Left colon (tissue), 2 donors: ENCODE measurements around the gene RMI1. TPM values are rescaled to one million over a fixed set of nuclear protein-coding genes. Genes with fewer than 3 reads are reported as not detected.

Experiments used
- ATAC-seq: fragments of 200-7000 bp; cut with Tn5 transposase; one replicate; pipeline ENCODE4 v1.9.1; 2020; ENCODE audit warnings: mild to moderate bottlenecking, moderate library complexity
- DNase-seq, 2 donors: peaks; one replicate each; pipeline ENCODE4 v3.0.0-alpha.2; 2020
- intact Hi-C, 2 donors: fragments of 100-400 bp; cut with DNase I in 1 of 2; cut with micrococcal nuclease in 1 of 2; formaldehyde crosslinking; loops; one replicate each; pipeline versions ENCODE4 v1.11.2 to v1.14.0; 2022; cut with DNase I, micrococcal nuclease
- total RNA-seq, 2 donors: library from RNA; stranded (reverse); fragmentation: NEBNext Ultra II Directional; extraction: Animal tissue kit (Norgen Biotek cat#: 25700); gene quantifications; one replicate each; pipeline ENCODE4 v1.2.1, GENCODE V29; 2021
- donor health status: DM: no; HTN: no; CAD: no.
- donor health status: DM: yes; HTN: yes; CAD: no.

The RMI1 gene
- total RNA-seq, 2 donors from 2014 or later: 9.4 to 13.1 TPM

DNA sequence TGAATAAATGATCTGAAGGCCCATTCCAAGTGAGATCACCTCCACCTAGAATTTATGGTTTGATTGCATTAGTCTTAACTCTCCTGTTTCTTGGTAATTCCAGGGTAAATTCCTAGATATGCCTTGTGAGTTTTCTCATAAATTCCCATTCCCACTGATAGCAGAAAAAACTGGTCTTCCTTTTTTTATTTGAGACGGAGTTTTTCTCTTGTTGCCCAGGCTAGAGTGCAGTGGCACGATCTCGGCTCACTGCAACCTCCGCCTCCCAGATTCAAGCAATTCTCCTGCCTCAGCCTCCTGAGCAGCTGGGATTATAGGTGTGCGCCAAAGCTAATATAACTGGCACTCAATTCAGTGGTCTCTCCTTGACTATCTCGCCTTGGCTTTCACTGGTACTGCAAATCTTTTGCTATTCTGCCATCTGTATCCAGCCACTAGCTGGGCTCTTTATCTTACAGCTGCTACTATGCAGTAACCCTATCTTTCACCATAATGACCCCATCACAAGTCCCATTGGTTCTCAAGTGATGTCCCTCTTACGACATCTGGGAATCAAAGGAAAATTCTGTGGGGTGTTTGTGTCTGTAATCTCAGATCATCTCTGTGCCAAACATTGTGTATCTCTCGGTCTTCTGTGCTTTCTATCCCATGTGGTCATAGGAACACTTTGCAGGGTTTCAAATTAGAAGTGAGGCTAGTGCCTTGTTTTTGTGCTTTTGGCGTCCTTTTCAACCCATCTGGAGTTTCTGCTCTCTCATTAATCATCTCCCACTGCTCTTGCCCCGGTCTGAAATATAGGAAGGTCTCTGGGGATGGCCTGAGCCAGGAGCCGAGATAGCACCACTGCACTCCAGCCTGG lies 15.0 kb upstream of the RMI1 start:
- ATAC-seq (peak; percentile 14), DNase-seq (no peak)
- intact Hi-C loops: no loop called here

DNA sequence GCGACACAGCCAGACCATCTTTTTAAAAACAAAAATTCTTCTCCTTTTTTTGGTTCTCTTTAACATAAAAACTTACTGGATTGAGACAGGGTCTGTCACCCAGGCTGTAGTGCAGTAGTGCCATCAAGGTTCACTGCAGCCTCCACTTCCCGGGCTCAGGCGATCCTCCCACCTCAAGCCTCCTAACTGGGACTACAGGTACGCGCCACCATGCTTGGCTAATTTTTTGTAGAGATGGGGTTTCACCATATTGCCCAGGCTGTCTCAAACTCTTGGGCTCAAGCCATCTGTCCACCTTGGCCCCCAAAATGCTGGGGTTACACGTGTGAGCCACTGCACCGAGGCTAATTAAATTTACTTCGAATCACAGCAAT lies 14.4 kb upstream of the RMI1 start:
- intact Hi-C loops: no loop called here
- DNase-seq (no peak), ATAC-seq (peak; percentile 3)

DNA sequence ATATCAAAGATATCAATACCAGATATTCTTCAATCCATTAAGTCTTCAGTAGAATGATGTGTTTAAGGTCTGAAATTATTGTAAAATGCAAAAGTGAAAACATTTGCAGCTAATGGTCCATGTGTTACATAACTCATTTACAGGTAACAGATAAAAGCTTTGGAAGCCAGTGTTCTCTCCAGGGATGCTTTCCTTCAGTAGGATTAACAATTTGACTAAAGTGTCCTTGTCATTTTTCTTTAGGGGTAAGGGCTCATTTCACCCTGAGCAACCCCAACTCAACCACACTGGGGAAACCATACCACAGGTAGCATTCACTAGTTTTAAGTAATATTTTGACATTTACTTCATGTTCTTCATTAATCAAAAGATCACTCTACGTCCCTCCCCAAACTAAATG lies 13.5 kb upstream of the RMI1 start:
- ATAC-seq (no peak), DNase-seq (no peak)
- intact Hi-C loops: no loop called here

DNA sequence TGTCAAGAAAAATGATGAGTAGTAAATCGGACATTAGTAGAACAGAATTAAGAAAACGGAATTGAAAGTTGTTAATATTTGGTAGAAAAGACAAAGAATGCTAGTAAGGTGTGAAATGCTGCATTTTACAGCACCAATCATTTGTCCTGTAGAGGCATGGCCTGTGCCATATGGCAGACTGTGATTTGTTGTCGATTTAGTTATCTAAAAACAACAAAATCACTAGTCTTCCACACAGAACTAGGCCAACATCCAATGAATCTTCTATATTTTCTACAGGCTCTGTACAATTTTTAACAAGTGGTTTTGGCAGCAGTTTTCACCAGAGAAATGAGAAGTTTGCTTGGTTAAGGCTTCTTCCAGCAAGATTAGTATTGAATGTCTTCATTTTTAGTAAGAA lies 11.0 kb upstream of the RMI1 start:
- DNase-seq (no peak), ATAC-seq (no peak)
- intact Hi-C loops: no loop called here

DNA sequence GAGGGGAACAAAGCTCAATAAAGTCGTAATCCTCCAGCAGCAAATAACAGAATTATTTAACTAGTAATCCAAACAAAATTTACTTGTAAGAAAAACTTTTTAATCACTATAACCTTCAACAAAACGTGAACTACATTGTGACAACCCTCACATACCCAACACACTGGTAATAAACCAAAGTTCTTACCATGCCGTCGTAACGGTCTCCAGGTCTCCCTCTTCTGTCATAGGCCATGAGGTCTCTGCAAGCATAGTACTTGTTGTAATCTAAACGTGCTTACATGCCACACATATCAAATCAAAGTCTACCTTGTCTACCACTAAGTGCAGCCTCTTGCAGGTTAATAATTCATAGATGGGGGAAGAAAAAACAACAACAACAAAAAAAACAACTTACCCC lies 9.1 kb upstream of the RMI1 start:
- DNase-seq (no peak), ATAC-seq (no peak)
- intact Hi-C loops: no loop called here

DNA sequence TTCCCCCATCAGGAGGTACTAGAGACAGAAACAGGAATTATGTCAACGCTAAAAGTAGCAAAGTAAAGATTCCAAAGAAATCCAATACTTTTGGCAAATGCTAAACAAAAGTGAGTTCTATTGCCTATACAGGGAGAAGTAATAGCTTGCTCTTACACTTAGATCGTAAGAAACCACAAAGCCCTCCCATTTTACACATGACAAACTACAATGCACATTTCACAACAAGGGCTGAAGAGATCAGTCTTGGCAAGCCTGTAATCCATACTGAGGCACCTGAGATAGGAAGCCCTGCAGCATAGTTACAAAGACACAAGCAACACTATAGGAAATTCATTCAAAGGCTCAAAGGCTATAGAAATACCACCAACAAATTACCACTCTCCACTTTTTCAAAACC lies 8.3 kb upstream of the RMI1 start:
- ATAC-seq (peak; percentile 14), DNase-seq (no peak)
- intact Hi-C loops: no loop called here

DNA sequence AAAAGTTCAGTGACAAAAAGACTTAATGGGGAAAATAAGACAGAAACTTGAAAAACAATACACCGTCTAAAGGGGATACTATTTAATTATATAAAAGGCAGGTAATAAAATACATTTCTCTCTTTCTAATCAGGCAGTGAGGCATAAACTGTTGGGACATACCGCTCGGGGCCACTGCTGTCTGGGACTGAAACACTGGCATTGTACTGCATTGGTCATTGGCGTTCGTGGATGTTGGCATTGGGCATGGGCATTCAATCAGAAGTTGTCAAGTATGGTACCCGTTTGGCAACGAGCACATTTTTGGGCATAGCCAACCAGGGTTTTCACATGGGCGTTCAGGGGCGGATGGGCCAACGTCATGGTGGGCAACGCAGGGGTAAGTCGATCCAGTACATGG lies 5.3 kb upstream of the RMI1 start:
- intact Hi-C loops: no loop called here
- DNase-seq (no peak), ATAC-seq (no peak)

DNA sequence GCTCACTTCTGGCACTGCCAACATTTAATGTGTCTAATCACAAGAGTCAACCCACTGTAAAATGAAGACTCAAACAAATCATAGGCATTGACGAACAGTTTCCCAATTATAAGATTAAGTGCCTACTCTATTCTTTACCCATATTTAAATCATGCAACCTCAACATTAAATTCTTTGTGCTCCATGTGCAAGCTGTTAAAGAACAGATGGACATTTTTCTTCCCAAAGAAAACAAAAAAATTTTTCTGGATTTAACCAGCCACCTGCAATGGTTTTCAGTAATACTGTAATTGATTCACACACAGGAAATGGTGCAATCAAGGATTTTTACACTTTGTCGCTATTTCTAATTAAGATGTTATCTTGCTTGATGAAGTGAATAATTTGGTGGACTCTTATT lies 4.2 kb upstream of the RMI1 start:
- DNase-seq: no peak
- no peak for ATAC-seq
- intact Hi-C loops: no loop called here

DNA sequence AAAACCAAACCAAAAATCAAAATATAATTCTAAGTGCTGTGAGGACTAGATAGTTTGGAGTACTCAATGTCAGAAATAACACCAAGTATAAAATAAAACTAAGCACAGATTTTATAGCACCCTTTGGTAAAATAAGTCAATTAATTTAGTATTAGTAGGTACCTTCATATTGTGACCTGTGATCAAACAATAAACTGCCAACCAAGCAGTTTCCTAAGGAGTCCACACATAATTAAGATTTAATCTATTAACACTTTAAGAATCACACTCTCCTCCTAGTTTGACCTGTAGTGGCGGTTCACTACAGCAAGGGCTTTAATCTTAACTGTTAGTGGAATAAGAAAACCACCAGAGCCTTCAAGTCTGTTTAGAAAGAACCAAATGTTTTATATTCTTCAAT lies 3.4 kb upstream of the RMI1 start:
- DNase-seq (no peak), ATAC-seq (no peak)
- intact Hi-C loops: no loop called here

DNA sequence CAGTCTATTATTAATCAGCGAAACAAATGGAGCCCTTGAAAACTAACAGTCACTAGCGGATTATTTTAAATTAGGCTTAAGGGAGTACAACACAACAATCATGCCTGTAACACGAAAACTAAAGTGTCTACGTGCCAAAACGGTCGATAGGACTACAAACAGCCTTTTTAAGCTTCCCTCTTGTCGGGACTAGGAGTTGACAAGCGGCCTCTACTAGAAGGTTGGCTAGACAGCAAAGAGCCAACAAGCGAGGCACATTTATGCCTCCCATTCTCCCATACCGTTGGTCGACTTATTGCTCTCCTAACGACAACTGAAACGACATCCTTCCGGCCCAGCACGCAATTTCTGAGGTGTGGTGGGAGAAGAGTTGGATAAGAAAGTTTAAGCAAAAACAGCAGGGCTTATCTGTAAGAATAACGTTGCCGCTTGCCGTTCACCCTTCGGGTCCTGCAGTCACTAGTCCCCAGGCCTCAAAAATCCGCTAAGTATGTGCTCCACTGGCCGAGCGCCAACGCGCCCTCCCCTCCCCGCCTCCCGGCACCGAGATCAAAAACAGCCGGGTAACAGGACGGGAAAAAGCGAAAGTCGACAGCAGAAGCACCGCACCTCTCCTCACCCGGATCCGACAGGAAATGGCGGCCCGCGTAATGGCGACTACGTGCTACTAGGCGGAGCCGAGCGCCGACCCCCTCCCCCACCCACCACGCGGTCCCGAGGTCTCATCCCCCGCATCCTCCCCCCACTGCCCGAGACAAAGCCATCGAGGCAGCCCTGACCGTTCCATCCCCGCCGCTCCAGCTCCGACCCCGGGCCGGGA lies 1.4 kb upstream of the RMI1 start:
- peak; percentile 90 to 93 for DNase-seq
- peak; percentile 65 for ATAC-seq
- intact Hi-C loops: no loop called here

DNA sequence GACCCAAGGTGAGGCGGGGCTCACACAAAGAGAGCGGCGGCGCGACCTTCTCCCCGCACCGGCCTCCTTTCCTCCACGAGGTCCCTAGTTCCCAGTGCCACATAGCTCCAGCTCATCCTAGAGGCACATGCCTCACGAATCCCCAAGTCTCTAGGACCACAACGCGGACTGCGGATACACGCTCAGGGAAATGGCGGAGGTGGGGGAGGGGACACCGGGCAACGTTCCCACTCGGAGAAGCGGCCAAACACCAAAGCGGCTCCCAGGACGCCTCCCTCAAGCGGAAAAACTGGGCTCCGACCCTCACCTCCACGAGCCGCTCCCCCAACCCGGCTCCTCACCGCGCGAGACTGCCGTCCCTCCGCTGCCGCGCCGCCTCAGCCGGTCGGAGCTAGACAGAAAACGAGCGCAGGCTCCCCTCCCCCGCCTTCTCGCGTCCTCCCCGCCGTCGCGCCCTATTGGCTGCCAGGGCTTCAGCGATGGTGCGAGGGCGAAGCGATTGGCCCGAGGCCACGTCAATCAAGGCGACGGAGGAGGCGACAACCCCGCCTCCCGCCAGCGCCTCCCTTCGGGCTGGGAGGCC lies 702 bp upstream of the RMI1 start, which contains the start of gene HNRNPK:
Gene HNRNPK, minus strand, starts transcription at position 404 of the 583 bp plus-strand sequence. CDS start 1,963 bp downstream, outside the sequence.
- DNase-seq: peak; percentile 99 to 100
- peak; percentile 86 for ATAC-seq
- intact Hi-C loops: no loop called here

DNA sequence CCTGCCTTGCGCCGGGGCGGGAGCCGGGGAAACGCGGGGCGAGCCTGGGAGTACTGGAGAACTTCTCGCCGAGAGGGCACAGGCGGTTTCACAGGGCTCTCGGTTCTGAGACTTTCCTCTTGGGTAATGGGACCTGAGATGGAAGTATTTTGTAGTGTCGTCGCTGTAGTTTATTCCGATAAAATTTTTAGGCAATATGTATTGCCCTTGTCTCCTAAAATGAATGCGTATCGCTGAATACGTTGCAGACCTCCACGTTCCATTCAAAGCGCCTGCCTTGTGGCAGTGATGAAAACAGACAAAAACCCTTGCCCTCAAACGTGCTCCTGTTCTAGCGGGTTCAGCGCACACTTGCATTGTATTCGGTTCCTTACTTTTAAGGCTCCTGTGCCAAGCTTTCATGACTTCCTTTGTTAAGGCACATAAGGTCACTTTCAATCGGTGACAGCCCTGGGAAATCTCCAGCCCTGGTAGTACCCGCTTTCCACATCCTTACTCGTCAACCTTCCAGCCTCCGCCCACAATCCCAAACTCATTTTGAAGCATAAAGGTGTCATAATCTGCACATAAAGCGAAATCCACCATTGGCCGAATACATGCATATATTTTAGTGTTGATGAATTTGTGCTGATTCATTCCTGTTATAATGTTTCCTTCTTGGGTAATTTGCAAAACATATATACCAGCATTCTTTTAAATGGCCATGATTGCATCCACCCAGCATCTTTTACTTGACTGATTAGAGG lies 694 bp downstream of the RMI1 start:
- ATAC-seq: peak; percentile 22
- DNase-seq: peak; percentile 48 to 62
- intact Hi-C loops: no loop called here

DNA sequence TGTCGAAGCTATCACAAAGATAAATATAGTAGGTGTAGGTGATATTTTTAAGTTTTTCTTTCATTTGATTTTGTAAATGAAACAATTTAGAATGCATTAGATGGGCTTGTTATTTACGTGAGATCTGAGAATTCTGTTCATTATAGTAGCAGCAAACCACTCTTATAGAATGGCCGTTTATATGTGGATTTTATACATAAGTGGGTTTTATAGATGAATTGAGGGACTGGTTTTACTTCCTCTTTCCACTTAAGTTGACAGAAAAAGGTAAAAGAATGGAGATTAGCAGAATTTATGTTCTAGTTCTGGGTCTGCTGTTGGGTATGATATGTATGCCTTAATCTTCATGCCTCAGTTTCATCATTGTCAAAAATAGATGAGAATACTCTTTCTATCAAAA lies 5.6 kb downstream of the RMI1 start:
- no peak for ATAC-seq
- intact Hi-C loops: no loop called here

DNA sequence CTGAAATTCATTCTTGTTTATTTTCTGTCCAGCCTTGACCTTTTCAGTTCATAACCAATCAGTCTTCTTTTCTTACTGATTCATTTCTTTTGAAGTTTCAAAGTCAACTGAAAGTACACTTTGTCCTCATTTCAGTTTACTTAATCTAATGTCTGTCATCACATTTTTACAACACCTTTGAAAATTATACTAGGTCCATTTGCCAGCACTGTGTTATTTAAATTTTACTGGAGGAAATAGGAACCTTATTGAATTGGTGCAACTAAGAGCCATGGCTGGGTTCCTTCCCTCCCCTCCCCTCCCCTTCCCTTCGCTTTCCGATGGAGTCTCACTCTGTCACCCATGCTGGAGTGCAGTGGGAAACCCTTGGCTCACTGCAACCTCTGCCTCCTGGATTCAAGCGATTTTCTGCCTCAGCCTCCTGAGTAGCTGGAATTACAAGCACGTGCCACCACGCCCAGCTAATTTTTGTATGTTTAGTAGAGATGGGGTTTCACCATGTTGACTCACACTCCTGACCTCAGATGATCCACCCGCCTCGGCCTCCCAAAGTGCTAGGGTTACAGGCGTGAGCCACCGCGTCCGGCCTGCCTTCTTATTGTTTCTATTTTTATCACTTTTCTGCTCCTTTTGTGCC lies 6.3 kb downstream of the RMI1 start:
- ATAC-seq (peak; percentile 92), DNase-seq (peak; percentile 65 to 80)
- intact Hi-C loops: no loop called here

More for the DNA sequence above, 5.6 kb downstream of the RMI1 start:
- no peak for DNase-seq

DNA sequence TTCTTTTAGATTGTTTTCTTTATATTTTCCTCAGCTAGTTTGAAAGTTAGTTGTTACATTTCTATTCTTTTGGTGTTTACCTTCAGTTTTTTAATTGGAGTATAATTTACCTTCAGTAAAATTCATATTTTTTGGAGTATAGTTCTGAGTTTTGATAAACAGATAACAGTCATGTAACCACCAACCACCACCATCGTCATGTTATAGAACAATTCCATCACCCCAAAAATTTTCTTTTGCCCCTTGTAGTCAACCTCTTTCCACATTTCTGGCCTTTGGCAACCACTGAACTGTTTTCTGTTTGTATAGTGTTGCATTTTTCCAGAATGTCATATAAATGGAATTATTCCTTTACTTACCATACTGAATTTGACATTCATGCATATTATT lies 6.8 kb downstream of the RMI1 start:
- DNase-seq (no peak), ATAC-seq (no peak)
- intact Hi-C loops: no loop called here

DNA sequence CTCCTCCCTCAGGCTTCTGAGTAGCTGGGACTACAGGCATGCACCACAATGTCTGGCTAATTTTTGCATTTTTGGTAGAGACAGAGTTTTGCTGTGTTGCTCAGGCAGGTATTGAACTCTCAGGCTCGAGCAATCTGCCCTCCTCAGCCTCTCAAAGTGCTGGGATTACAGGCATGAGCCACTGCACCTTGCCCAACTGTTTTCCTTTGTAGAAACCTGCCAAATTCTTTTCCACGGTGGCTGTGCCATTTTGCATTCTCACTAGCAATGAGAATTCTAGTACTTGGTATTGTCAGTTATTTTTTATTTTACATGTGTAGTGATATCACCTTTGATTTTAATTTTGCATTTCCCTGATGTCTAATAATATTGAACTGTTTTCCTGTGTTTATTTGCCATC lies 7.8 kb downstream of the RMI1 start:
- intact Hi-C loops: no loop called here
- no peak for ATAC-seq

DNA sequence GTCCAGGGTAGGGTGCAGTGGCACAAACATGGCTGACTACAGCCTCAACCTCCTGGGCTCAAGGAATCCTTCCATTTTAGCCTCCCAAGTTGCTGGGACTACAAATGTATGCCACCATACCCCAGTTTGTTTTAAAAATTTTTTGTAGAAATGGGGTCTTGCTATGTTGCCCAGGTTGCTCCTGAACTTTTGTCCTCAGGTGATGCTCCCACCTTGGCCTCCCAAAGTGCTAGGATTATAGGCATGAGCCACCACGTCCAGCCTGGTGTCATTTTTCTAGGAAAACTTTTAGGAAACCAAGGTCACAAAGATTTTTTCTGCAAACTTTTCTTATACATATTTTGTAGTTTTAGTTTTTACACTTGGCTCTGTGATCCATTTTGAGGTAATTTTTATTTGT lies 10.8 kb downstream of the RMI1 start:
- intact Hi-C loops: no loop called here
- ATAC-seq: no peak
- DNase-seq: no peak

More for the DNA sequence above, 7.8 kb downstream of the RMI1 start:
- DNase-seq: no peak

DNA sequence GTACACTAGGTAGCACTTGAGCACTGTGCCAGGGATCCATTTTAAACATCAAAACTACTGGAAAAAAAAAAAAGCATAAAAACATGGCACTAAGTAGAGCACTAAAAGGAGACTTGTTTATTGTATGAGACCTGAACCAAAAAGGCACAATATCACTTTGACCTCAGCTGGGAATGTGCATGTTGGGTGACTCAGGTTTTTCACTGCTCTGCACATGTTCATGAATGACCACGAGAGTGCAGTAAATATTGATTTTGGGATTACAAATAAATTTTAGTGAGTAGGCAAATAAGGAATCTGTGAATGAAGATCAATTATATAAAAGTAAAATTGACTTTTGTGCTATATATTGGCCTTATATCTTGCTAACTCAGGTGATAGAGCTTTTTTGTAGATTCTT lies 11.8 kb downstream of the RMI1 start:
- ATAC-seq (peak; percentile 72), DNase-seq (no peak)
- intact Hi-C loops: no loop called here

DNA sequence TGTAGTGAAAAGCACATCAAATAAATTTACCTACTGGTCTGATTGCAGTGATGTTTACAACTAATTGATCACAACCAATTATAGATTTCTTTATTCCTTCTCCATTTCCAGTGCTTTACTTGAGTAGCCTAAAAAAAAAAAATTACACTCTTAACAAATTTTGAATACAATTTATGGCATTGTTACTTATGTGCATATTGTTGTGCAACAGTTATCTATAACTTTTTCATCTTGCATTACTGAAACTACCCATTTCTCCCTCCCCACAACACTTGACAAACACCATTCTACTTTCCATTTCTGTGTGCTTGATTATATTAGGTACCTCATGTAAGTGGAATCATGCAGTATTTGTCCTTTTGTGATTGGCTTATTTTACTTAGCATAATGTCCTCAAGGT lies 12.3 kb downstream of the RMI1 start:
- ATAC-seq (no peak), DNase-seq (no peak)
- intact Hi-C loops: no loop called here
